Measurements from ENCODE around the gene MAP2K6.

GRCh38 chr17:69451416-69452394 is 37.2 kb downstream of the MAP2K6 start:
- TF ChIP-seq CTCF (IDR thresholded peaks at IDR 0.05) (no peak), POLR2A (IDR thresholded peaks at IDR 0.05) (no peak), POLR2AphosphoS5 (IDR thresholded peaks at IDR 0.05; ENCODE audit: insufficient read depth in 1 of 2, low read depth in 1 of 2) (no peak)
